DND-41 (cell line): ENCODE data around the gene SNX13.

Source experiments
- ATAC-seq: fragments of 200-7000 bp; cut with Tn5 transposase; 3 replicates; pipeline ENCODE4 v1.9.1; 2021; ENCODE audit warnings: low read depth; ENCODE audit not compliant: insufficient read depth
- DNase-seq: peaks from one replicate; pipeline ENCODE4 v3.0.0-alpha.2; 2020
- H2AFZ ChIP-seq: 2 replicates; pipeline ENCODE4 v1.6.0; 2012; ENCODE audit warnings: low read depth, low read length
- H3K27ac ChIP-seq: 2 replicates; pipeline ENCODE4 v1.5.1; 2012; ENCODE audit warnings: low read length, inconsistent platforms
- H3K27me3 ChIP-seq: fragments of 200-600 bp; sonication (generic); 2 replicates; pipeline ENCODE4 v1.6.0; 2012; ENCODE audit warnings: low read length, mild to moderate bottlenecking, inconsistent platforms; ENCODE audit not compliant: insufficient read depth, poor library complexity
- H3K36me3 ChIP-seq: 2 replicates; pipeline ENCODE4 v1.5.1; 2012; ENCODE audit warnings: low read length, inconsistent platforms; ENCODE audit not compliant: insufficient read depth
- H3K4me1 ChIP-seq: 2 replicates; pipeline ENCODE4 v1.5.1; 2012; ENCODE audit warnings: mild to moderate bottlenecking, low read length; ENCODE audit not compliant: insufficient read depth
- H3K4me2 ChIP-seq: 2 replicates; pipeline ENCODE4 v1.6.0; 2012; ENCODE audit warnings: mild to moderate bottlenecking, moderate library complexity, low read length, inconsistent platforms; ENCODE audit not compliant: insufficient read depth
- H3K4me3 ChIP-seq, 2 experiments: fragments of 200-600 bp in 1 of 2; shearing (Covaris generic) in 1 of 2; 2 replicates each; pipeline ENCODE4 v1.5.1; 2012 to 2016; ENCODE audit warnings: inconsistent platforms in 2 of 2, low read length in 2 of 2, mild to moderate bottlenecking in 2 of 2, low read depth in 1 of 2, moderate library complexity in 1 of 2
- H3K79me2 ChIP-seq: 2 replicates; pipeline ENCODE4 v1.6.0; 2012; ENCODE audit warnings: low read length, inconsistent platforms; ENCODE audit not compliant: insufficient read depth
- H3K9ac ChIP-seq: 2 replicates; pipeline ENCODE4 v1.6.0; 2012; ENCODE audit warnings: low read depth, mild to moderate bottlenecking, inconsistent platforms, low read length, moderate library complexity
- H3K9me3 ChIP-seq: 2 replicates; pipeline ENCODE4 v1.5.1; 2012; ENCODE audit warnings: low read length, moderate library complexity, mild to moderate bottlenecking, inconsistent platforms; ENCODE audit not compliant: insufficient read depth, severe bottlenecking
- H4K20me1 ChIP-seq: 2 replicates; pipeline ENCODE4 v1.6.0; 2012; ENCODE audit warnings: low read length; ENCODE audit not compliant: insufficient read depth
- EZH2 ChIP-seq: IDR thresholded peaks from 3 replicates; pipeline ENCODE4 v1.6.1; 2012; ENCODE audit warnings: borderline replicate concordance, low read depth, mild to moderate bottlenecking, moderate library complexity, low read length, inconsistent platforms; ENCODE audit not compliant: severe bottlenecking
- TF ChIP-seq, protein P1 (sequence below): IDR thresholded peaks from 2 replicates; pipeline ENCODE4 v1.5.1; 2012; ENCODE audit warnings: borderline replicate concordance, low read length, moderate library complexity, mild to moderate bottlenecking; ENCODE audit not compliant: poor library complexity, severe bottlenecking; ENCODE audit errors: extremely low read depth

The SNX13 gene

DNA sequence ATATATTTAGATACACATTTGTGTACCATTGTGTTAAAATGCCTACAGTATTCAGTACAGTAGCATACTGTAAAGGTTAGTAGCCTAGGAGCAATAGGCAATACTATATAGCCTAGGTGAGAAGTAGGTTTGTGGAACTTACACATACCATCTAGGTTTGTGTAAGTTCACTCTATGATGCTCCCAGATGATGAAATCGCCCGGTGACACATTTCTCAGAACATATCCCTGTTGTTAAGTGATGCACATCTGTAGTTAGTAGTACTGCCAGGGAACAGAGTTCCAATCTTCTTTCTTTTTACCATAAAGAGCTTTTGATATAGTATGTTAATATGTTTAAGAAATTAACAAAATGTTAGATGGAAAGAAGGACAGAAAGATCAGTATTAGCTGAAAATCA lies 138.2 kb downstream of the SNX13 start:
- no peak overlapping the region for H3K4me3 ChIP-seq
- no peak overlapping the region for H2AFZ ChIP-seq
- H3K36me3 ChIP-seq: peaks cover 44% of the 10 kb centered on the region
- DNase-seq (no peak), ATAC-seq (no peak)
- no peak overlapping the region for H3K27ac ChIP-seq
- no peak overlapping the region for H3K9ac ChIP-seq
- no peaks in the 10 kb centered on the region for H4K20me1 ChIP-seq
- H3K27me3 ChIP-seq: no peaks in the 10 kb centered on the region
- TF ChIP-seq, protein P1, sequence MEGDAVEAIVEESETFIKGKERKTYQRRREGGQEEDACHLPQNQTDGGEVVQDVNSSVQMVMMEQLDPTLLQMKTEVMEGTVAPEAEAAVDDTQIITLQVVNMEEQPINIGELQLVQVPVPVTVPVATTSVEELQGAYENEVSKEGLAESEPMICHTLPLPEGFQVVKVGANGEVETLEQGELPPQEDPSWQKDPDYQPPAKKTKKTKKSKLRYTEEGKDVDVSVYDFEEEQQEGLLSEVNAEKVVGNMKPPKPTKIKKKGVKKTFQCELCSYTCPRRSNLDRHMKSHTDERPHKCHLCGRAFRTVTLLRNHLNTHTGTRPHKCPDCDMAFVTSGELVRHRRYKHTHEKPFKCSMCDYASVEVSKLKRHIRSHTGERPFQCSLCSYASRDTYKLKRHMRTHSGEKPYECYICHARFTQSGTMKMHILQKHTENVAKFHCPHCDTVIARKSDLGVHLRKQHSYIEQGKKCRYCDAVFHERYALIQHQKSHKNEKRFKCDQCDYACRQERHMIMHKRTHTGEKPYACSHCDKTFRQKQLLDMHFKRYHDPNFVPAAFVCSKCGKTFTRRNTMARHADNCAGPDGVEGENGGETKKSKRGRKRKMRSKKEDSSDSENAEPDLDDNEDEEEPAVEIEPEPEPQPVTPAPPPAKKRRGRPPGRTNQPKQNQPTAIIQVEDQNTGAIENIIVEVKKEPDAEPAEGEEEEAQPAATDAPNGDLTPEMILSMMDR: no peak
- TF ChIP-seq EZH2: no peak
- H3K4me1 ChIP-seq: no peaks in the 10 kb centered on the region
- H3K9me3 ChIP-seq: no peaks in the 10 kb centered on the region
- H3K4me2 ChIP-seq: no peak overlapping the region
- H3K79me2 ChIP-seq: no peaks in the 10 kb centered on the region

DNA sequence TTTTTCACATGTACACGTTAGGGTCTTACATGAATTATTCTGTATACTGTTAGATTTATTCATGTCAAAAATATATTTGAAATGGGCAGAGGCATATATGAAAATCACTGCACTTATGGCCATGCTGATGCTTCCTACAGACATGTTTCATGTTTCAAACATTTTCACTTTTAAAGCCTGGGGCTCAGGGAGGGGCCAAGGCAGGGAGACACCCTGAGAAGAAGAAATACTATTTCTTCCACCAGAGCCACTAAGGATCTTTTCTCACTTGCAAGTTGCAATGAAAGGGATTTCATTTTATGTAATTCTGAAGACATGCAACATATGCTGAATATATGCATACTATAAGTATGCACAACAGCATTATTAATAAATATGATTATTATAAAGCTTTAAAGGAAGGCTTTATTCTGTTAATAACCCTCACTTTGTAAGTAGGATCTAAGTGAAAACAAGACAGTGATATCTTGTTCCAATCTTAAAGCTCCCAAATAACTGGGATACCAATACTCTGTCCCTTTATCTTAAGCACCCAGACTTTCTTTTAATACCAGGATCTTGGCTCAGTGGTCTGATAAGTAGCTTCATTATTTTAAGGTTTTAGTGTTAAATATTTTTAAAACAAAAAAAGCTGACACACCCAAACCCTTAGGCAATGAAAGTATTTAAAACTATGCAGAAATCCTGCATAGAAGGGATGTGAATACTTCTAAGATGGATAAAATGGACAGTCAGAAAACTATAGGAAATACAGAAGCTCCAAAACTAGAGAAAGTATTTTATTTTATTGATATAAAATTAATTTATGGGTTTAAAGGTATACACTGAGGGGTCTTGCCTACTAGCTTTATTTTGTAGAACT lies 148.0 kb downstream of the SNX13 start:
- Histone ChIP-seq H4K20me1 (no peaks in the 10 kb centered on the region), H3K27me3 (no peaks in the 10 kb centered on the region), H3K79me2 (no peaks in the 10 kb centered on the region), H3K27ac (no peak overlapping the region), H3K4me1 (no peaks in the 10 kb centered on the region), H3K36me3 (peaks cover 16% of the 10 kb centered on the region), H3K9ac (no peak overlapping the region), H3K4me2 (no peak overlapping the region), H2AFZ (no peak overlapping the region), H3K9me3 (no peaks in the 10 kb centered on the region), H3K4me3 (no peak overlapping the region)
- TF ChIP-seq, protein P1: no peak
- TF ChIP-seq EZH2: no peak
- ATAC-seq (no peak), DNase-seq (no peak)

DNA sequence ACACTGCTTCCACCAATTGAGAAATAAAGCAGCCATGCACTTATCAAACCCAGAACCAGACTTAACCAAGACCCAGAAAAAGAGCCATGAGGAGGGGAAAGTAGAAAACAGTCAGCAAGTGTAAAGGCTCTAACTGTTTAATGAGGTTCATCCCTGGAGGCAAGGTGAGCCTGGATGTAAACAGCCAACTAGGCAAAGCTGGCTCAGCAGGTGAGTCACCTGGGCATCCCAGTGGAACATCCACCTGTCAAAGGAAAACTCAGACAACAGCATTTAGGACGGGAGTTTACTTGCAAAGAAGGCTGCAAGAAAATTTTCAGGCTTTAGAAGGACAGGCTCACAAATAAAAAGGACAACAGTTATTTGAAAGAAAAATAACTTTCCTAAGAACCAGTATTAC lies 153.0 kb downstream of the SNX13 start:
- ATAC-seq: no peak
- Histone ChIP-seq H4K20me1 (no peaks in the 10 kb centered on the region), H3K9ac (no peak overlapping the region), H3K79me2 (no peaks in the 10 kb centered on the region), H3K4me1 (no peaks in the 10 kb centered on the region), H3K36me3 (no peaks in the 10 kb centered on the region), H3K9me3 (no peaks in the 10 kb centered on the region), H3K27me3 (no peaks in the 10 kb centered on the region), H3K4me3 (no peak overlapping the region), H3K4me2 (no peak overlapping the region), H2AFZ (no peak overlapping the region), H3K27ac (no peak overlapping the region)
- no peak for DNase-seq
- no peak for TF ChIP-seq EZH2
- TF ChIP-seq, protein P1: no peak
